HuH-7.5 (cell line): ENCODE measurements around the gene NOTCH2NLA.
"Not testable (repeated sequence)": the region's sequence is repeated elsewhere in the genome, so short reads cannot be mapped to it uniquely, and the experiment has no call there.

Source experiments
- DNase-seq: peaks from one replicate; pipeline ENCODE4 v3.0.0; 2011; ENCODE audit warnings: low spot score

Gene NOTCH2NLA

GRCh38 chr1:146167273-146167672 is 61.5 kb downstream of the NOTCH2NLA start:
- DNase-seq: not testable (repeated sequence)

DNA sequence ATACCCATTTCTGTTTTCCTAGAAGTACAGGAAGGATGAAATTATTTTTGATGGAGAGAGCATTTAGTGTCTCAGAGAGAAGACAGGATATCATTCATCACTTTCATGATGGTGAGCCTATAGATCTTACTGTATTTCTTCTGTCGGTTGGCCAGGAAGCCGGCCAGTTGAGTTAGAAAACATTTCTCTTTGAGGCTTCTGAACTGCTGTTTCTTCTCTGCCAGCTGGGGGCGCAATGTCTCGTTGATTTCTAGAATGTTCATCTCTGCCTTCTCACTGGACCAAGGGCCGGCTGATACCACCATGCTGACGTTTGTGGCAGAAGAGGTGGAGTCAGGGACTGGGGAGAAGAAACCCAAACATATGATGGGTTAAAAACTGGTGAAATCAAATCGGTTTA is 84.4 kb downstream of the NOTCH2NLA start, which contains the start of gene NBPF10:
Gene NBPF10, minus strand, starts transcription at position 340 of the 400 bp plus-strand sequence. Its CDS starts 35 bp downstream, at position 305.
- DNase-seq: not testable (repeated sequence)
